Measurements from ENCODE around the gene CYB5R2.

DNA sequence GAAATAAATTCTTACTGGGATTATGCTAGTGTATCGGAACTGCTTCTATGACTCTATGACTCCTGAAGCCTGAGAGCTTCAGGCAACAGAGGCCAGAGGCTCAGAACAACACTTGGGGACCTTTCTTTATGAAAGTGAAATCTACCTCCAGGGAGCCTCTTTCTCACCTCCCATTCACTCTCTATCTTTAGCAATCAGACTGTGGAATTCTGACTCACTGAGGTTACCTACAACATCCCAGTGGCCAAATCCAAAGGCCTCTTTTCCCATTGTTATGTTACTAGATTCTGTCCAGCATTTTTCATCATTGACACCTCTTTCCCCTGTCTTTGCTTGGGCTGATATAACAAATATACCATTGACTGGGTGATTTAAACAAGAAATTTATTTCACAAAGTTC is 14.1 kb upstream of the CYB5R2 start:
- TF ChIP-seq, protein P1, sequence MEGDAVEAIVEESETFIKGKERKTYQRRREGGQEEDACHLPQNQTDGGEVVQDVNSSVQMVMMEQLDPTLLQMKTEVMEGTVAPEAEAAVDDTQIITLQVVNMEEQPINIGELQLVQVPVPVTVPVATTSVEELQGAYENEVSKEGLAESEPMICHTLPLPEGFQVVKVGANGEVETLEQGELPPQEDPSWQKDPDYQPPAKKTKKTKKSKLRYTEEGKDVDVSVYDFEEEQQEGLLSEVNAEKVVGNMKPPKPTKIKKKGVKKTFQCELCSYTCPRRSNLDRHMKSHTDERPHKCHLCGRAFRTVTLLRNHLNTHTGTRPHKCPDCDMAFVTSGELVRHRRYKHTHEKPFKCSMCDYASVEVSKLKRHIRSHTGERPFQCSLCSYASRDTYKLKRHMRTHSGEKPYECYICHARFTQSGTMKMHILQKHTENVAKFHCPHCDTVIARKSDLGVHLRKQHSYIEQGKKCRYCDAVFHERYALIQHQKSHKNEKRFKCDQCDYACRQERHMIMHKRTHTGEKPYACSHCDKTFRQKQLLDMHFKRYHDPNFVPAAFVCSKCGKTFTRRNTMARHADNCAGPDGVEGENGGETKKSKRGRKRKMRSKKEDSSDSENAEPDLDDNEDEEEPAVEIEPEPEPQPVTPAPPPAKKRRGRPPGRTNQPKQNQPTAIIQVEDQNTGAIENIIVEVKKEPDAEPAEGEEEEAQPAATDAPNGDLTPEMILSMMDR (IDR thresholded peaks at IDR 0.05; ENCODE audit: low read depth, low read length): no peak
- TF ChIP-seq EZH2phosphoT487 (IDR thresholded peaks at IDR 0.05; ENCODE audit: low read depth): no peak
